ENCODE results near the gene DNAJC2.
A peak's percentile ranks its signal among the peaks of the same experiment; 100 is the strongest.

Gene DNAJC2, protein sequence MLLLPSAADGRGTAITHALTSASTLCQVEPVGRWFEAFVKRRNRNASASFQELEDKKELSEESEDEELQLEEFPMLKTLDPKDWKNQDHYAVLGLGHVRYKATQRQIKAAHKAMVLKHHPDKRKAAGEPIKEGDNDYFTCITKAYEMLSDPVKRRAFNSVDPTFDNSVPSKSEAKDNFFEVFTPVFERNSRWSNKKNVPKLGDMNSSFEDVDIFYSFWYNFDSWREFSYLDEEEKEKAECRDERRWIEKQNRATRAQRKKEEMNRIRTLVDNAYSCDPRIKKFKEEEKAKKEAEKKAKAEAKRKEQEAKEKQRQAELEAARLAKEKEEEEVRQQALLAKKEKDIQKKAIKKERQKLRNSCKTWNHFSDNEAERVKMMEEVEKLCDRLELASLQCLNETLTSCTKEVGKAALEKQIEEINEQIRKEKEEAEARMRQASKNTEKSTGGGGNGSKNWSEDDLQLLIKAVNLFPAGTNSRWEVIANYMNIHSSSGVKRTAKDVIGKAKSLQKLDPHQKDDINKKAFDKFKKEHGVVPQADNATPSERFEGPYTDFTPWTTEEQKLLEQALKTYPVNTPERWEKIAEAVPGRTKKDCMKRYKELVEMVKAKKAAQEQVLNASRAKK

DNA sequence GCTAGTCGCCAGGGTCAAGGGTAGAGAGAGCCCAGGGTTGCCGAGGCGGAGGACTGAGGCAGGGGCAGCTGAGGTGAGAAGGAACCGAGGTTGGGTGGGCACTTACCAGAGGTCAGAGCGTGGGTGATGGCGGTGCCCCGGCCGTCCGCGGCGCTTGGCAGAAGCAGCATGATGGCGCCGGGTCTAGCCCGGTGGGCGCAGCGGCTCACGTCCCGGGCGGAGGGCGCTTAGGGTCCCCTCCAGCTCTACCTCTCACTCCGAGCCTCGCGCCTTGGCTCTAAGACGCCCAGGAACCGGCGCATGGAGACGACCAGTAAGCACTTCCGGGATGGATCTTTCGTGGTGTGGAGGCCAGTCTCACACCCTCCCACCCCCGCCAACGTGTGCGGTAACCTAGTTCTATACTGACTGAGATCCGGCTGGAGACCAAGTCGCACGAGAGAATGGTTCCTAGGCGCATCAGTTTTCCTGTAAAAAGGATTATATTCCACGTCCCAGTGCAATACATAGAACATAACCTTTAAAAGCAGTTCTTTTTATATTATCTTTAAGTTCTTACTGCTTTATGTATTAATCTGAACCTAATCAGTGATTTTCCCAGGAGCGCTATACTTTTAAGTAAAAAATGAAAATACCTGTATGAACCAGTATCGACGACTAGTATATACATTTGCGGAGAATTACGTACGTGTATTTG lies at the start of gene DNAJC2:
TSS of gene DNAJC2 (minus strand) at position 315 of the 697 bp plus-strand sequence. CDS start at position 170, 145 bp downstream.
- peak; percentile 88 for DNase-seq (ENCODE audit: low spot score)

DNA sequence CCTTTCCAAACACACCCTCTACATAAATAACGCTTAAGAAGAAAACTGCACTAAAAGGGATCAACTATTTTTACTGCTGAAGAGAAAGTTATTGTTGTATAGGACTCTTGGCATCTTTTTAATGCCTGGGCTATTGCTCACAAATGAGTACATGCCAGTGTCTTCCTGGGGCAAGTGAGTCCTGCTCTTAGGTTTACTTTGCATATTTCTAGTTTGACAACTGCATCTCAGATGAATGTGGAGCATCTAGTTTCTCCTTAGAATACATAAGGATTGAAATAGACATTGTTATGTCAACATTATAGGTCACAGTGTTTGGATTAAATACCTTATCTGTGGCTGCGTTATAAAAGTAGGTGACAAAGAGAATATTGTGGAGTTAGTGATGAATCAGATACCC lies 47.4 kb upstream of the DNAJC2 start:
- DNase-seq (ENCODE audit: low spot score), result no peak

DNA sequence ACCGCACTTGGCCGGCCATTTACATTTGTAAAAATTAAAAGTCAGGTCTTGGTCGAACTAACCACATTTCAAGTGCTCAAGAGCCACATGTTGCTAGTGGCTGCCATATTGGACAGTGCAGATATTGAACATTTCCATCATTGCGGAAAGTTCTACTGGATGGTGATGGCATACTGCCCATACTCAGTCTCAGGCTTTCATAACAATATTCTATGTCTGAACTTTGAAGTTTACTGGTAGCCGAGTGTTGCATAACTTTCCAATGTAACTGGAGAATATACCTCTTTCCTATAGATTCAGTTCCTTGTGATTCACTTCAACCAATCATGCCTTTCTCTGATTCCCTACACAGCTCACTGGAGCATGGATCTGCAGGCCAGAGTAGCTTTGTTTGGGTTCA lies 46.6 kb upstream of the DNAJC2 start:
- no peak for DNase-seq (ENCODE audit: low spot score)

DNA sequence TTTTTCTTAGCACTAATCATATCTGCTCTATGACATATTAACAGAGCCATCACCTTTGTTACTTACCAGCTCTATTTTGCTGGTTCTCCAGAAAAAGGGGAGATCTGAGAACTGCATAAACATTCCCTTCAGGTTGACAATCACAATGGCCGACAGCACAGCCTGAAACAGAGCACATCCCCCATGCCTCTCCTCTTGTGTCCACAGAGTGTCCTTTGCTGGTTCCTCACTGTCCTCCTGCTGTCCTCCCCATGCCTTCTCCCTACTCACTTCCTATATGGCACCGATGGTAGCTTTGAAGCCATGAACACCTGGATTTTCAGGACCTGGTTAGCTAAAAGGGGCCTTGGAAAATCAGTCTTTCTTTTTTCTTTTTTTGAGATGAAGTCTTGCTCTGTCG lies 44.7 kb upstream of the DNAJC2 start:
- DNase-seq (ENCODE audit: low spot score), result no peak

DNA sequence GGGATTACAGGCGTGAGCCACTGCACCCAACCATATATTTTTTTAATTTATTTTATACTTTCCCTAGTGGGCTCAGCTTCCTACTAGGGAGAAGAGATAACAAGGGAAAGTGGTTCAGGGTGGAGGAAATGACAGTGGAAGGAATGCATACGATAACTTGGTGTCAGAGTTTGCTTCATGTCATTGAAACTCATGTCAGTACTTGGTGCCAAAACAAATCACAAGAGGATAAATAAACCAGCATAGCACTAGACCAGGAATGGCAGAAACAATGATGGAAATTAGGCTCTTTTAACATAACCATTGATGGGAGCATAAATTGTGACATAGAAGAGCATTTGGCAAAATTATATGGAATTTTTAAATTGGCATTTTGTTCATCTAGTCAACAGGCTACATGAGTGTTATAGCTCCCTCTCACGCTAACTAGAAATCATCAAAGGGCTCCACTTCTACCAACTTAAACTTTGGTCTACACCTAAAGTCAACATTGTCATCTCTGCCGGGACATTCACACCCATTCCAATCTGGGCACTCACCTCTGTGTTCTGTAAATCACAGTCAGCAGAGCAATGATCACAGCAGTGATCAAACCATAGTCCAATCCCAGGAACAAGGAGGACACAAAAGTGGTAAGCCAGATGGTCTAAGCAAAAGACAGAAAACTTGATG lies 44.0 kb upstream of the DNAJC2 start:
- no peak for DNase-seq (ENCODE audit: low spot score)

DNA sequence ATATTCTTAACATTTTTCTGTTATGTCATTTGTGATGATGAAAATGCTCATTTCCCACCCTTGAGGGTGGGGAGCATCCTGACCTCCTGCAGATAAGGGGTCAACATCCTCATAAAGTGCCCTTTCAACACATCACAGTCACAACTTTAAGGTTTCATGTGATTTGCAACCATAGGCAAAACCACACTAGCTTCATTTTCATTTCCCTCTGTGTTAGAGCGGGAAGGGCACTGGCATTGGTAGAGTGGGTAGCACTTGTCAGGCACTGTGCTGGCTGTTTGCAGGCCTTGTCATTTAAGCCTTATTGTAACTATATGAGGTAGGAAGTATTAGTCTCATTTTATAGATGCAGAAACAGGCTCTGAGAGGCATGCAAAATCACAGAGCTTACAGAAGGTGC lies 42.7 kb upstream of the DNAJC2 start:
- DNase-seq (ENCODE audit: low spot score), result no peak

DNA sequence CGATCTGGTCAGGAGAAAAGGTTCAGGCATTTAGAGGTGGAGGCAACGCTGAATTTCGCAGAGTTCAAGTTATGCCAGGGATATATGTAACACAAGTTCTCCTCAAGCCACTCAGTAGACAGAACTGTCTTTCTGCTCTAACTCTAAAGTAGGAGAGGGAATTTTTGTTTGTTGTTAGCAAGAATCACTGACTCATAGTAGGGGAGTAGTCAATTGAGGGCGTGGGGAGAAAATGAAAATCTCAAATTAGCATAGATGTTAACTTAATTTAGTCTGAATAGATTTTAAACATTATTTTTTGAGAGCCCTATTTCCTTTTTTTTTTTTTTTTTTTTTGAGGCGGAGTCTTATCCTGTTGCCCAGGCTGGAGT lies 37.5 kb upstream of the DNAJC2 start:
- DNase-seq (ENCODE audit: low spot score), result no peak

DNA sequence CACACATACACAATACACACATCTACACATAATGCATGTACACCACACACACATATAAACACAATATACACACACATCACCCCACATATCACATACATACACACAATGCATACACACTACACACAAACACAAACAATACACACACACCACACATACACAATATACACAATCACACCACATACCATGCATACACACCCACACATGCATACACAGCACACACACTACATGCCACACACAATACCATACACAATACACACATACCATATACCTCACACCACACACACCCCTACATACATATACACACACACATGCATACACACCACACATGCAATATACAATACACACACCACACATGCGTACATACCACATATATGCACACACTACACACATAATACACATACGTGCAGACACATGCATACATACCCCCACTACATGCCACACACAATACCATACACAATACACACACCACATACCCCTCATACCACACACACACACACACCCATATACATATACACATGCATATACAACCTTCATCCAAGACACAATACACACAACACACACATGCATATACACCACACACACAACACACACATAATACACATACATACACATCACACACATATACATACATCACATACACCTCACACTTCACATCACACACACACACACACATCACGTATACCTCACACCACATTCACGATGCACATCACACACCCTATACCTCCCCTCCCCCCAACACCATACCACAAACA lies 36.9 kb upstream of the DNAJC2 start:
- no peak for DNase-seq (ENCODE audit: low spot score)

DNA sequence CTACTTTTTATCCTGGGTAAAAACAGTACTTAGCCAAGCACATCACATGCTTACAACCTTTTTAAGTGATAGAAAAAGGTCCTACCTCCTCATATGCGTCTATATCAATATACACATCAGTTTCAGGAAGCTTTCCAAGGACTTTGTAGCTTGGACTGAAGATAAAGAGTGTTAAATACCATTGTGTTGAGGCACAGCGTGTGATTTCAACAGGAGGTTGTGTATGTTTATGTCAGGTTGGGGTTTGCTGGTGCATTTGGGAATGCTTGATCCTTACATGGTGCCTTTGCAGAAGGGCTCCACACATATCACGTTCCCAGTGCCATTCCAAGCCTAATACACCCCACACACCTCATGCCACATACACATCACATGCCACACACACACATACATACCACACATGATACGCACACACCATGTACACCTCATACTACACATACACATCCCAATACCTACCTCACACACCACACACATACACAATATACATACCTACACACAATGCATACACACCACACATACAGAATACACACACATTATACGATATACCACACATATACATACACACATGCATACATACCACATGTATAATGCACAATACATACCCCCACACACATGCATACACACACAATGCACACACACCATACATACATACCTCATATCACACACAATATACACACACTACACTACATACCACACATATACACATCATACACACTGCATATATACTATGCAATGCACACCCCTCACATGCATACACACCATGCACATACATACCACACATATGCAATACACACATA lies 36.0 kb upstream of the DNAJC2 start:
- DNase-seq (ENCODE audit: low spot score), result no peak

DNA sequence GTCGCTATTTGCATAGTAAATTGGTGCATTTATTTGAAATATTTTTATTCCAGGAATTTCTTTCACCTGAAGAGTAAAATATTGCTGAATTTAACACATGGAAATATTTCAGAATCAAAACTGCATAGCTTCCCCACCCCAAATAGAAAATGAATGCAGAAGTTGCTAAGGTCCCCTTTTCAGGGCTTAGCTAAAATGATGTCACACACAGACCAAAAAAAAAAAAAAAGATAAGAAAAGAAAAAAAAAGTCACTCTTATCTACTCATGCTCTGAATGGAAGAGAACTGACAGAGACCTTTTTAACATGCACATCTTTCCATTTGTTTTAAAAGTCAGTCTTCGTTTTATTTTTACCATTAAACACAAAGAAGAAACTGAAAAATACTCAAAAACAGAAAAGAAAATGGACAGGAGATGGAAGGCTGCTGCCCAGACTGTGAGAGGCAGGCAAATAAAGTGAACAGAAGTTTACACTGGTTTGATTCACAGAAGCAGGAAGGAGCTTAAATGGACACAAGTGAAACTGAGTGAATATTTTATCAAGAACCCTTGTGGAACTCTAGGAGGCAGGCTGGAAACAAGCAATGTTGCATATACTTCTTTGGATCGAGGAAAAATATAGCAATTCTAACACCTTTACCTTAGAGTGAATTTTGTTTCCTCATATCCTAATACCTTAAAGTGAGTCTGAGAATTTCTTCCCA lies 34.9 kb upstream of the DNAJC2 start:
- no peak for DNase-seq (ENCODE audit: low spot score)

DNA sequence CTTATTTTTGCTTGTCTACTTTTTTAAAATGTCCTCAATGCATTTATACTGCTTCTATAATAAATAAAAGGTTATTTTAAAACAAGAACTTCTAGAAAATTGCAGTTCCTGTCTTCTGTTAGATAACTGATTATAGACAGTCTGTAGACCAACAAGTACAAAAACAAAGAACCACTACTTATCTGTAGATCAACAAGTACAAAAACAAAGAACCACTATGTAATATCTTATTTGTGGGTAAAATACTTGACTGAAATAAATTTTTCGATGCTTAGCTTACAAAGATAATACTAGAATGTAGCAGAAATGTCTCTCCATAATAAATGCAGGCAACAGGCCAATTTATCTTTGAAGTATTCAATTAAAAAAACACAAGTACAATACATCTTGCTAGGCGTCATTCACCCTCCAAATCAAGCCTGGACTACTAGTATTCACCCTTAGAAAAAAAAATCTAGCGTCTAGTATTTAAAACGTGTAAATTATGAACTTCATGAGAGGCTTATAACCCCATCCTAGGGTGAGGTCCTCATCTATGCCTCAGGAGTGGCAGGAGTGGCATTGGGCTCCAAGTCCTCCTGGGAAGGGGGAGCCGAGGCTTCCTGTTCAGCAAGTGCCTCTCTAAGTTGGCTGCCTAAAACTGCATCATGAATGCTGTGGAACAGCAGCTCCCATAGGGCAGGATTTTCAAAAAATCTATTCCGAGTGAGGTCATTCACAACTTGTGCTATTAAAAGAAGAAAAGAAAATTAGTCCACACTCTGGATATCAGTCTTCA lies 29.5 kb upstream of the DNAJC2 start:
- no peak for DNase-seq (ENCODE audit: low spot score)

DNA sequence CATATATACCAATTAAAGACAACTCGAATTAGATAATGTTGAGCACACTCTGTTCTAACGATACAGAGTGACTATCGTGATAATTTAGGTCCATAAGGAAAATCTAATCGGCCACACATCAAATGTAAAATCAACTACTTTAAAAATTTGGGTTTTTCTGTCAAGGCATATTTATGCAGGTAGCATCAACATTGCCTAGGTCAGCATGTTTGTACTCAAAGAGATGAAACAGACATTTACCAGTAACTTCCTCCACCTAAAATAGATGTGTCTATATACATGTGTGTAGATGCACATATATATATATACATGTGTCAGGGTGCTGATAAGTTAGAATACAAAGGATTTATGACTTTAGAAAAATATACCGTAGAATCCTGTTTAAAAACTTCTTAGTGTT lies 24.9 kb upstream of the DNAJC2 start:
- DNase-seq (ENCODE audit: low spot score), result no peak

DNA sequence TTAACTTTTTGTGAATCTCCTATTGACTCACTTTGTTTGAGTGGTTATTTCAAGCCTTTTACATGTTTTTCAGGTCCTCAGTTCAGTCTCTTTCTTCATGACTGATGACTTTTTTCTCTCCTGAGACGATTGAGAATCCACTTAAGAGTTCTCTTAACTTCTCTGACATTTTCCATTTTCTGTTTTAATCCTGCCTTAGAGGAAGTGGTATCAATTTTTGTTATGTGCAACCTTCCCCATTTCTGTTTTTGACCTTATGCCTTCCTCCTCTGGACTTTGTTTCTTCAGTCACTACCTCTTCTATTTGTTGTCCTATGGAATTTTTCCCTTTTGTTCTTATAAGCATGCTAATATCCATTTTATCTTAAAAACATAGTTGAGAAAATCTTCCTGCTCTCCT lies 5.2 kb upstream of the DNAJC2 start:
- no peak for DNase-seq (ENCODE audit: low spot score)

DNA sequence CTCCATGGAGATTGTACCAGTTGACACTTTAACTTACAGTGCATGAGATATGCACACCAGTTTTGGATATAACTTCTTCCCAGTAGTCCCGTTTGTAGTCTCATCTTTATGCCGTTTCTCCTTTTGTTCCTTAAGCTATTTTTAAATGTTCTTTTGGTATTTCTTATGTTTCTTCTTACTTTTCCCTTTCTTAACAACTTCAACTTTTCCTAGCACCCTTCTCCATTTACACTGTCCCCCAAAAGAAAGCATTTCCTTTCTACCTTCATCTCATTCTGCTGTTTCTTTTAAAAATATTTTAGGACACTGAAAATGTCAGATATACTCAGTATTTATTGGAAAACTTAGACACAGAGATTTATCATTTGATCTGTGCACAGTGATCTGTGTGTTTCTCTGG lies 4.4 kb upstream of the DNAJC2 start:
- no peak for DNase-seq (ENCODE audit: low spot score)

DNA sequence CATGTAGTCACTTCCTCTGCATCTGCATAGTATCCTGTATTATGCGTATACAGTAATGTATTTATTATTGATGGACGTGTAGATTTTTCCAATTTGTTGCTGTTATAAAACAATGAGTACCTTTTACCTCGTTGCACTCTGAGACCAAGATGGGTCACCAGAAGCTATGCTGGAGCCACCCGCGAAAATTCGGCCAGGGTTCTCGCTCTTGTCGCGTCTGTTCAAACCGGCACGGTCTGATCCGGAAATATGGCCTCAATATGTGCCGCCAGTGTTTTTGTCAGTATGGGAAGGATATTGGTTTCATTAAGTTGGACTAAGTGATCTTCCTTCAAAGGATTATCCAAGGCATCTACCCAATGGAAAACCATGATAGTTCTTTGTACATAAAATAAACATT lies 3.9 kb upstream of the DNAJC2 start:
- no peak for DNase-seq (ENCODE audit: low spot score)

DNA sequence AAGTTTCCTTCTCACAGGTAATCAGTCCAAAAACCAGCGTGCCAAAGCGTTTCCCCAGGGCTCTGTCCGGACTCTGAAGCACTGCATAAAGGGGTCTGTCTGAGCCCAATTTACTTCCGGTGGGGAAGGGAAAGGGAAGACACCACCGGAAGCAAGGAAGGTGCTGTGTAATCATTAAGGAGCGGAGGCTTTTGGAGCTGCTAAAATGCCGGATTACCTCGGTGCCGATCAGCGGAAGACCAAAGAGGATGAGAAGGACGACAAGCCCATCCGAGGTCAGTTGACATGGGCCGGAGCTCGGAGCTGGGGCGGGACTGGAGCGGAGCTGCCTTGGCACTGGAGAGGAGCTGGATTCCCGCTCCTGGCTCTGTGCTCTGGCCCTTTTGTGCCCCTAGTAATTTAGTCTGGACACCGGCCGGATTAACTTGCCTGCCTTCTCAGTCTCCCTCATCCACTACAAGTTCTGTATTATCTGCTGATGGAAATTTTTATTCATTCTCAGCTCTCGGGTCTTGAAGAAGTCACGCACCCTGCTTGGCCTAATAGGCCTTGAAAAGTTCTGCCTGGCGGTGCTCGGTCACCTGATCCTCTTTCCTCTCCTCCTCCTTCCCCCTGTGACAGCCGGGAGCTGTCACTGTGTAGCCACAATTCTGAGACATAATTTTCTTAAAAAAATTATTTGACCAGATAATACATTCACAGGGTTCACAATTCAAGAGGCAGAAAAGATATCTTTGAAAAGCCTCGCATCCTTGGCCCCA lies 3.1 kb upstream of the DNAJC2 start, which contains the start of gene PSMC2:
TSS of gene PSMC2 (plus strand) at position 137 of the 761 bp plus-strand sequence. CDS start at position 206, 69 bp downstream.
- peak; percentile 70 for DNase-seq (ENCODE audit: low spot score)

DNA sequence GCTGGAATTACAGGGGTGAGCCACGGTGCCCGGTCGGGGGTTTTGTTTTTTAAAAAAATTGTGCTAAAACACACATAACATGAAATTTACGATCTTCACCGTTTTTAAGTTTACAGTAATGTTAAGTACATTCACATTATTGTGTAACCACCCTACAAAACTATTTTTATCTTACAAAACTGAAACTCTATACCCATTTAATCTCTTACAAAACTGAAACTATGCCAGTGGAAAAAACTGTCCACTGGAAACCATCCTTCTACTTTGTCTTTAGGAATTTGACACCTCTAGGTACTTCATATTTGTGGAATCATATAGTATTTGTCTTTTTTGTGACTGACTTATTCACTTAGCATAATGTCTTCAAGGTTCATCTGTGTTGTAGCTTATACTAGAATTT lies 1.8 kb upstream of the DNAJC2 start:
- DNase-seq (ENCODE audit: low spot score), result no peak

DNA sequence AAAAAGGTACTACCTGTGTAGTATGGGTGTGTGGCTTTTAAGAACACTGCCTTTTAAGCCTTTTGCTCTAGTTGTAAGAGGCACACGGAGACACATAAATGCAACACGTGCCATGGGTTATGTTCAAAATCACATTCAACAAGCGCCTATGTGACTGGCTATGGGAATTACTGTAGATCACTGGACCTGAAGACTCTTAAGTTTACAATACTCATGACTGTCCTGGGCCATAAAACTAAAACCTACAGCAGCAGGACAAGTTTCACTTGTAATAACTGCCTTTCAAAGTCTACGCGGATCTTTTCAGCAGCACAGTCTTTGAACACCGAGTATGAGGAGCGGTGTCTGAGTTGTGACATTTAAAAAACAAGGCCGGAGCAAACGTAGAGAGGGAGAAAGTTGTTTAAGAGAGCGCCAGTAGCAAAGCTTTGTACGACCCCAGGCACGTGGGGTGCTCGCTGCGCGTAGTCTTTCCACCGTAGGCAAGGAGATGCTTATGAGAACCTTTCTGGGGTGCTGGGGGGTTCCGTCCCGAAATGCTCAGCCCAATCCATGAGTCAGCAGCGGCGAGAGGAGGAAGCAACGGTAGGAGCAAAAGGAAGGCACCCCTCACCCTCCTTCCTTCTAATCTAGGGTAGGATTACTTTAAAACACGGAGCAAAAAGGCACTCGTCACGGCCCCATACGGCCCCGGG lies 662 bp downstream of the DNAJC2 start:
- DNase-seq (ENCODE audit: low spot score), result peak; percentile 22
